Embryonic facial prominence (tissue), 1 donor: ENCODE measurements around the gene PSMB2.
"Not testable (repeated sequence)": the region's sequence is repeated elsewhere in the genome, so short reads cannot be mapped to it uniquely, and the experiment has no call there.

Source experiments
- DNase-seq: peaks from one replicate; pipeline ENCODE4 v3.0.0-alpha.2; 2016; ENCODE audit errors: extremely low spot score

PSMB2 gene

GRCh38 chr1:35641233-35641866 is at the start of gene PSMB2:
Gene PSMB2, minus strand, starts transcription at chr1:35641526. Its CDS starts 94 bp downstream, at chr1:35641432.
- peak; percentile 94 for DNase-seq

- no peak for DNase-seq
Measured at GRCh38 chr1:35691080-35691479, 49.8 kb upstream of the PSMB2 start.

GRCh38 chr1:35690103-35690502 is 48.8 kb upstream of the PSMB2 start:
- not testable (repeated sequence) for DNase-seq

GRCh38 chr1:35688161-35688560 is 46.8 kb upstream of the PSMB2 start:
- no peak for DNase-seq

DNA sequence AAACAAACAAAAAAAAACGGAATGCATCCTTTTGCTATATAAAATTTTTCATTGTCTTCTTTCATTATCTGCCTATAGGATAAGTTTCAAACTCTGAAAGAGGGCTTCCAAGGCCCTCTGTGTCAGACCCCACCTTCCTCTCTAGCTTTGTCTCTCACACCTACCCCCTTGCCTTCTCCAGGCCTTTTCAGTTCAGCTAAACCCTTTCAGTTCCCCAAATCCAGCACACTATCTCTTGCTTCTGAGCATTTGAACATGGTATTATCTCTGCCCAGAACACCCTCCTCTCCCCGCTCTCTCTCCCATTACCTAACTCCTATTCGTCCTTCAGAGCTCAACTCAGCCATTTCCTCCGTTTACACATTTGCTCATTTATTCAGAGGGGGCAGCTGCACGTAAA is 41.7 kb upstream of the PSMB2 start:
- DNase-seq: no peak

DNA sequence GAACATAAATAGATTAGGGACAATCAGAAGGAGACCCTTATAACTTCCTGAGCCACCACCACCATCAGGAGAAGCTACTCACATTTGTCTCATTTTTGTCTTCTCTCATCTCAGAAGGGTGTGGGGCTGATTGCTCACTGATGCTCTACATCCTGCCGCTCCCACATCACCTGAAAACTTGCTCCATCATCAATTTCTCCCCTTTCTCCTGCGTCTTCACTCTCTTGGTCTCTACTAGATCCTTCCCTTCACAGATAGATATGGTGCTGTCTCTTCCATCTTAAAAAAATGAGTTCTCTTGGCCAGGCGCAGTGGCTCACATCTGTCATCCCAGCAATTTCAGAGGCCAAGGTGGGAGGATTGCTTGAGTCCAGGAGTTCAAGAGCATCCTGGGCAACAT is 38.9 kb upstream of the PSMB2 start:
- no peak for DNase-seq

- DNase-seq: no peak
Measured at GRCh38 chr1:35675773-35676172, 34.4 kb upstream of the PSMB2 start.

DNA sequence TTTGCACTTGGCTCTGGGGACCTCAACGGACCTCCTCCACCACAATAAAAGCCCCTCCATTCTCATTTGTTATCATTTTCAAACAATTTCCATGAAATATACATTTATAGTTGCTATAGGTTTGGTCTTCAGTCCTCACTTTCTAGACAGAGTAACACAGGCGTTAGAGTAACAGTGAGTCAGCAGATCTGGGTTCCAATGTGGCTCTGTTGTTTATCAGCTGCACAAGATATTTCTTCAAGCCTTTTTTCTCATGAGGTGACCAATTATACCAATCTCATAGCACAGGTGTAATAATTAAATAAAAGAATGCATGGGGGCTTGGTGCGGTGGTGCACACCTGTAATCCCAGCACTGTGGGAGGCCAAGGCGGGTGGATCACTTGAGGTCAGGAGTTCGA is 32.8 kb upstream of the PSMB2 start:
- DNase-seq: no peak

DNA sequence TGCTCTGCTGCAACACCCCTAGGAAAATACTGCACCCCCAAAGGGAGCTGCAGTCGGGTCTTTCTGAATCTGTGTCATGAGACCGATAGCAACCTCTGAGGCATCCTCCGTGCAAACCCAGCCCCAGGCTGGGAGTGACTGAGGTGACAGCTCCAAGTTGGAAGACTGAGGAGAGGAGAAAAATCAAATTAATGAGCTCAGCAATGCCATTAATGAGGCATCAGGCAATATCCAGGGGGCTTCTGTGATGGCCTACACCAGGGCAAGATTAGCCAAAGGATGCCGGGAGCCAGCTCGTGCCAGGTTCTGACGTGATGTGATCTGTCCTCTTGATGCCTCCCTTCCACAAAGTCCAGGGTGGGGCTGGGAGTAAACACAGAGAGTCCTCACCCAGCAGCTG is 30.8 kb upstream of the PSMB2 start:
- no peak for DNase-seq

DNA sequence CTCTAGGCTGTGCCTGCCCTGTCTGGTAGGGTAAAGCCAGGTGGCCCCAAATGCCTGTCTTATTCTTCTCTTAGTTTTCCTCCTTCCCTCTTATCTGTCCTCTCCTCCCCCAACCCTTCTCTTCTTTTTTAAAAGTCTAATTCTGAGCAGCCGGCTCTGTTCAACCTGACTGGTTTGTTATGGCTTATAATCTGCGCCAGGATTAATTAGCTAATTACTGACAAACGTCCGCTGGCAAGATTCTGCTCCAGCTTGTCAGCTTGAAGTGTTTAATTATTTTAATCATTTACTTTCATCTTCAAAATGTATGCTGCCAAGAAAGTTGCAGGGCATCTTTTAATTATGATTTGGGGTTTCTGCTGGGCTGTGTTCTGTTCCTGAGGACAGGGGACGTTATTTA is 27.2 kb upstream of the PSMB2 start:
- DNase-seq: no peak

GRCh38 chr1:35666916-35667315 is 25.6 kb upstream of the PSMB2 start:
- no peak for DNase-seq

DNA sequence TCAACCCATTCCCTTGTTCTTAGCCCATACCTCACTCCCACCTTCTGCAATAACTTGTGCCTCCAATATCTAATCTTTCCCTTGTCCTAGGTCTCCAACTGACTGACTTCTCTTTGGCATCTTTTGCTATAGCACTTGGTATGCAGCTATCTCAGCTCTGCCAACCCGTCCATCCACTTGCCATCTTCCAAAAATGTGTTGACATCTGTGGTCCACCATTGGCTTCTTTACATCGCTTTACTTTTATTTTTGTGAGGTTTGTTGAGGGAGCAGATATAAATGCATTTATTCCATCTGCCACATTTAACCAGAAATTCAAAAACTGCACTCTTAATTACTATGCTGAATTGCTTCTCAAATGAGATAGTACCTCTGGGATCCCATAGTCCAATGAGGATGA is 24.9 kb upstream of the PSMB2 start:
- DNase-seq: no peak

- no peak for DNase-seq
Measured at GRCh38 chr1:35663434-35663833, 22.1 kb upstream of the PSMB2 start.

GRCh38 chr1:35661474-35661795 is 20.1 kb upstream of the PSMB2 start:
- DNase-seq: no peak

DNA sequence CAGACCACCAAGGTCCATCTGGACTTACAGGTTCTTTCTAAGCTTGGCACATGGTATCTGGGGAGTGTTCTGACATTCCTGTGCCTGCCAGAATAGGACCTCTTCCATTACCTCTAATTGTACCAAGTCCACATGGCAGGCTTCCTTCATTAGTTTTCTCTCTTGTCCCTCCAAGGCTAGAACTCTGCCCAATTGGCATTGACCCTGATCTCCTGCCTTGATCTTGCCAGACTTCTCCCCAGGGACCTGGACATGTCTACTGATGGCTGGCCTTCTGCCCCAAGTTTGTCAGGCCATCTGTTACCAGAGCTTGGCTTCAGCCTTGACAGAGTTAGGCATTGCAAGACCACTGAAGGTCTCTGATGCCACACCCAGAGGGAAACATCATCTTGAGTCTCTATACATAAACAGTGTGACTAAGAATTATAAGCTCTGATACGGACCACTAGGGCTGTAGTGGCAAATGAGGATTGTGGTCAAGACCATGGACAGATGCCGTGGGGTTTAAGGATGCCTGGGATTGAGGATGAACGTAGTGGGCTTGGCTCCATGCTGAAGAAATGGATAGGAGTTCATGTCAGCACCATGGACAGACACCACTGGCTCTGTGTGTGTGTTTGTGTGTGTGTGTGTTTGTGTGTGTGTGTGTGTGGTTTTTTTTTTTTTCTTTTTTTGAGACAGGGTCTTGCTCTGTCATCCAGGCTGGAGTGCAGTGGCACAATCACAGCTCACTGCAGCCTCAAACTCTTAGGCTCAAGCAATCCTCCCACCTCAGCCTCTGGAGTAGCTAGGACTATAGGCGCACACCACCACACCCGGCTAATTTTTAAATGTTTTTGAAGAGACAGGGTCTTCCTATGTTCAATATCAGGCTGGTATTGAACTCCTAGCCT is 19.5 kb upstream of the PSMB2 start:
- no peak for DNase-seq

- no peak for DNase-seq
Measured at GRCh38 chr1:35659589-35659988, 18.3 kb upstream of the PSMB2 start.

DNA sequence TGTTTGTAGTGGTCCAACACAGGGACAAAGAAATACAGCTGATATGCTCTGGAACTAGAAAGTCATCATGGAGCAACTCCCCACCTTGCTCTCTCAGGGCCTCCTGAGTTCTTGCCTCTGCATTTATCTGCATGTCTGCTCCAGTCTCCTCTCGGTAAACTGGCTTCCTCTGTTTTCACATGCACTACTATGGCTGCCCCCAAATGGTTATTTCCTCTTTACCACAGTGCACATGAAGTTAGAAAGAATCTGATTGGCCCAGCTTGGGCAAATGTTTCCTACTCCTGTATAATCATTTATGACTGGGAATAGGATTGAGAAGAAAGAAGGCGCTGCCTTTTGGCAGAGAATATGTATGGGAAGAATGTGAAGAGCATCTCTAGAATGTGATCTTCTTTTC is 16.5 kb upstream of the PSMB2 start:
- DNase-seq: no peak

- DNase-seq: no peak
Measured at GRCh38 chr1:35656863-35657232, 15.5 kb upstream of the PSMB2 start.

DNA sequence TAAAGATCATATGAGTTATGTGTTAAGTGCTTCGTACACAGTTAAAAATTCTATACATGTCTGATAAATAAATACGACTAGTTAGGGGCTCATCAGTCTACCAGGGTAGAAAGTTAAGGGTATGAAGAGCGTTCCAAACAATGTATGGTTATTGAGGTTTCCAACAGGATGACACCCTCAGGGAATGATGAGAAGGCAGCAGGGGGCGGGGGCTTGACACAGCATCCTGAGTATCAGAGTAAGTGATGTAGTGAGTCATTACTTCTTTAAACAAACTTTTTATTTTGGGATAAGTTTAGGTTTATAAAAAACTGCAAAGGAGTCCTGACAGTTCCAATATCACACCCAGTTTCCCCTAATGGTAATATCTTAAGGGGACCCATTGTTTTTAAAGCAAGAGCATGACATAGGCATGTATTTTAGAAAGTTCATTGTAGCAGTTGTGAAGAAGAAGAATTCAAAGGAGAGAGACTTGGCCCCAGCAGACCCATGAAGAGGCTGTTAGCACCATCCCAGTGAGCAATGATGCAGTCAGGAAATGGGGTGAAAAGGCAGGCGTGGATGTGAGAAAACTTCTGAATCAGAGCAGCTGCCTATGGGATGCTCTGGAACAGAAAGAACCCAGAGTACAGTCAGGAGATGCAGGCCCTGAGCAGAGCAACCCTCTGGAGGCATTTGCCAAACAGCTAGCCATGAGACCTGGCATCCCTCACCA is 15.0 kb upstream of the PSMB2 start:
- no peak for DNase-seq

DNA sequence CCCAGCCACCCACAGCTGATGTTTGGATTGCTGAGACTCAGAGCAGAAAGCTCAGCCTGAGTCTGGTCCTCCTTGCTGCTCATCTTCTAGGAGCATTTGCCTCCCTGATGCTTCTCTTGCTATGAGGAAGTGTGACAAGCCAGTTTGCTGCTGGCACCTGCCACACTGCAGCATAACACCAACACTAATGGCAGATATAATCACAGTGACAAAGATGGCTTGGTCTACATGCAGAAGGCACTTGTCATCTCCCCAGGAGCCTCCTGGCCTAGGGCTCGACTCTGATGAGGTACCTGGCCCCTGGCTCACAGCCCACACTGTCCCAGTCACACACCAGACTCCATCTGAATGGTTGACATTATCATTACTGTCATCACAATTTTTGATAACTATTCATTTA is 13.9 kb upstream of the PSMB2 start:
- DNase-seq: no peak

DNA sequence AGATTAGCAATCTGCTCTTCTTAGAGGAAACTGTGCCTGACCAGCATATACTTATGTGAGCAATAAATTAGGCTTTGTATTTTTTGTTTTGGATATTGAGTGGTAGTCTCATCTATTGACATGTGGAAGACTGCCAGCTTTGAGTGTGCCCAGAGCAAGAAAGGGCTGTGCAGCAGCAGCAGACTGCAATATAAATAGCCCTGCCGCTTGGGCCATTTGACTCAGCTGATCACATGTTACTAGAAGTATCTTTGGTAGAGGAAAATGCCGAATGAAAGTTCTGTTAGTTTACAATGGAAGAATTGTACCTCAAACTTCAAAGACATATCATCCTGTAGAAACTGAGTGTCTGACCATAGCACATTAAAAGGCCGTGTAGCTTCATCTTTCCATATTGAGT is 9.1 kb upstream of the PSMB2 start:
- no peak for DNase-seq

GRCh38 chr1:35646043-35646442 is 4.7 kb upstream of the PSMB2 start:
- DNase-seq: no peak

- DNase-seq: no peak
Measured at GRCh38 chr1:35644204-35644603, 2.9 kb upstream of the PSMB2 start.
